Mucosa of descending colon (tissue), 3 donors: ENCODE measurements around the gene LIPA. TPM values are rescaled to one million over a fixed set of nuclear protein-coding genes. Genes with fewer than 3 reads are reported as not detected.
"Not testable (repeated sequence)": the region's sequence is repeated elsewhere in the genome, so short reads cannot be mapped to it uniquely, and the experiment has no call there.

ENCODE experiments used
- ATAC-seq: fragments of 200-7000 bp; cut with Tn5 transposase; one replicate; pipeline ENCODE4 v1.9.1; 2020; ENCODE audit warnings: mild to moderate bottlenecking, moderate library complexity
- DNase-seq, 3 donors: peaks; one replicate each; pipeline ENCODE4 v3.0.0-alpha.2; 2020
- H3K36me3 ChIP-seq: fragments of 200-600 bp; one replicate; pipeline ENCODE4 v1.8.0; 2021; ENCODE audit warnings: low read depth, mild to moderate bottlenecking
- H3K4me1 ChIP-seq: fragments of 200-600 bp; one replicate; pipeline ENCODE4 v1.8.0; 2021; ENCODE audit warnings: low read depth, mild to moderate bottlenecking
- H3K4me3 ChIP-seq: fragments of 200-600 bp; one replicate; pipeline ENCODE4 v1.8.0; 2021; ENCODE audit warnings: mild to moderate bottlenecking
- H3K9me3 ChIP-seq: fragments of 200-600 bp; one replicate; pipeline ENCODE4 v1.8.0; 2021; ENCODE audit warnings: mild to moderate bottlenecking
- intact Hi-C, 2 donors: fragments of 100-400 bp; cut with DNase I in 1 of 2; cut with micrococcal nuclease in 1 of 2; formaldehyde crosslinking; loops; one replicate each; pipeline versions ENCODE4 v1.11.0 to v1.11.1; 2022; cut with DNase I, micrococcal nuclease
- total RNA-seq, 3 donors: library from RNA; stranded (reverse); fragmentation: NEBNext Ultra II Directional in 2 of 3; extraction: Animal tissue kit (Norgen Biotek cat#: 25700) in 2 of 3; gene quantifications; one replicate each; pipeline versions ENCODE4 v1.2.1 to v1.2.4, GENCODE V29; 2021 to 2023
- TF ChIP-seq, protein P1 (sequence below): fragments of 200-600 bp; IDR thresholded peaks from one replicate; pipeline ENCODE4 v1.8.0; 2022; ENCODE audit warnings: antibody characterized with exemption, mild to moderate bottlenecking
- donor health status: DM: no; HTN: no; CAD: no; lungs with moderate emphysema.
- donor health status: DM: no; HTN: no; CAD: no.
- donor health status: DM: no; HTN: yes; CAD: no.

Gene LIPA
- total RNA-seq, 3 donors from 2014 or later = 20.6 to 34.5 (median 29.6) TPM

DNA sequence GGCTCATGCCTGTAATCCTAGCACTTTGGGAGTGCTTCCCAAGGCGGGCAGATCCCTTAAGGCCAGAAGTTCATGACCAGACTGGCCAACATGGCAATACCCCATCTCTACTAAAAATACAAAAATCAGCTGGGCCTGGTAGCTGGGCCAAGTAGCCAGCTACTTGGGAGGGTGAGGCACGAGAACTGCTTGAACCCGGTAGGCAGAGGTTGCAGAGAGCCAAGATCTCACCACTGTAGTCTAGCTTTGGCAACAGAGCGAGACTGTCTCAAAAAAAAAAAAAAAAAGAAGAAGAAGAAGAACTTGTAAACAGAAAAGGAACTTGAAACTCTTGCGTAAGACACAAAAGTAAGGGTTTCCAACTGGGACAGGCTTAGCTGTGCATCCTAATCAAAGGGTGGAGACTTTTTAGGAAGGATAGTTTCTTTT, 44.7 kb upstream of the LIPA start:
- Histone ChIP-seq H3K4me1 (peaks cover 4% of the 10 kb centered on the region), H3K9me3 (no peaks in the 10 kb centered on the region), H3K4me3 (no peak overlapping the region), H3K36me3 (no peaks in the 10 kb centered on the region)
- ATAC-seq = peak; percentile 50
- TF ChIP-seq, protein P1, sequence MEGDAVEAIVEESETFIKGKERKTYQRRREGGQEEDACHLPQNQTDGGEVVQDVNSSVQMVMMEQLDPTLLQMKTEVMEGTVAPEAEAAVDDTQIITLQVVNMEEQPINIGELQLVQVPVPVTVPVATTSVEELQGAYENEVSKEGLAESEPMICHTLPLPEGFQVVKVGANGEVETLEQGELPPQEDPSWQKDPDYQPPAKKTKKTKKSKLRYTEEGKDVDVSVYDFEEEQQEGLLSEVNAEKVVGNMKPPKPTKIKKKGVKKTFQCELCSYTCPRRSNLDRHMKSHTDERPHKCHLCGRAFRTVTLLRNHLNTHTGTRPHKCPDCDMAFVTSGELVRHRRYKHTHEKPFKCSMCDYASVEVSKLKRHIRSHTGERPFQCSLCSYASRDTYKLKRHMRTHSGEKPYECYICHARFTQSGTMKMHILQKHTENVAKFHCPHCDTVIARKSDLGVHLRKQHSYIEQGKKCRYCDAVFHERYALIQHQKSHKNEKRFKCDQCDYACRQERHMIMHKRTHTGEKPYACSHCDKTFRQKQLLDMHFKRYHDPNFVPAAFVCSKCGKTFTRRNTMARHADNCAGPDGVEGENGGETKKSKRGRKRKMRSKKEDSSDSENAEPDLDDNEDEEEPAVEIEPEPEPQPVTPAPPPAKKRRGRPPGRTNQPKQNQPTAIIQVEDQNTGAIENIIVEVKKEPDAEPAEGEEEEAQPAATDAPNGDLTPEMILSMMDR = no peak
- intact Hi-C loops = no loop called here
- no peak for DNase-seq

DNA sequence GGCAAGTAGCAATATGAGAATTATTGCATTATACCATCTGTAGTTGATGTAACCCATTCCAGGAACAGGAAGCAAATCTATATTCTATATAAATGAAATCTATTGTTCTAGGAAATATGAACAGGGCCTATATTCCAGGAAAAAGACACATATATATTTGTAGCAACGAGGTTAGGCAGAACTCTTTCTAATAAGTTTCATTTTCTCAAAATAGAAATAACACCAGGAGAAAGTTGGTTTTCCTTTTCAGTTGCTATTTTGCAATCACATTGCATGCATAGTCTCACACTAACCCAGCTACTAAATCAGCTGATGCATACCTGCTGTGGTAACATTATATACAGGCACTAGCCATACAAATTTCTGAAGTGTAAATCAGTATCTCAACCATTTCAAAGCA, 44.0 kb upstream of the LIPA start:
- intact Hi-C loops = no loop called here
- no peaks in the 10 kb centered on the region for H3K4me1 ChIP-seq
- ATAC-seq = peak; percentile 42
- no peak overlapping the region for H3K4me3 ChIP-seq
- H3K36me3 ChIP-seq = no peaks in the 10 kb centered on the region
- DNase-seq = no peak
- TF ChIP-seq, protein P1 = no peak
- no peaks in the 10 kb centered on the region for H3K9me3 ChIP-seq

DNA sequence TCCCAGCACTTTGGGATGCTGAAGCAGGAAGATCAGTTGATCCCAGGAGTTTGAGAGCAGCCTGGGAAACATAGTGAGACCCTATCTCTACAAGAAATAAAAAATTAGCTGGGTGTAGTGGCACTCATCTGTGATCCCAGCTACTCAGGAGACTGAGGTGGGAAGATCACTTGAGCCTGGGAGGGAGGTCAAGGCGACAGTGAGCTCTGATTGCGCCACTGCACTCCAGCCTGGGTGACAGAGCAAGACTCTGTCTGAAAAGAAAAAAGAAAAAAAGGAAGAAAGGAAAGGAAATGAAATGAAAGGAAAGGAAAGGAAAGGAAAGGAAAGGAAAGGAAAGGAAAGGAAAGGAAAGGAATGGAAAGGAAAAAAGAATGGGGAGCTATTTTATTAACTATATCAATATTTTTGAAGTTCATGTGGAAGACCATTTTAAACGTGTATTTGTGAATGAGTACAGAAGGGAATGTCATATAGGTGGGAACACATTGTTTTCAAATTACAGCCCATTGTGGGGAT, 43.2 kb upstream of the LIPA start:
- no peak for DNase-seq
- TF ChIP-seq, protein P1 = no peak
- intact Hi-C loops = no loop called here
- Histone ChIP-seq H3K36me3 (no peaks in the 10 kb centered on the region), H3K4me1 (no peaks in the 10 kb centered on the region), H3K4me3 (no peak overlapping the region), H3K9me3 (no peaks in the 10 kb centered on the region)
- no peak for ATAC-seq

DNA sequence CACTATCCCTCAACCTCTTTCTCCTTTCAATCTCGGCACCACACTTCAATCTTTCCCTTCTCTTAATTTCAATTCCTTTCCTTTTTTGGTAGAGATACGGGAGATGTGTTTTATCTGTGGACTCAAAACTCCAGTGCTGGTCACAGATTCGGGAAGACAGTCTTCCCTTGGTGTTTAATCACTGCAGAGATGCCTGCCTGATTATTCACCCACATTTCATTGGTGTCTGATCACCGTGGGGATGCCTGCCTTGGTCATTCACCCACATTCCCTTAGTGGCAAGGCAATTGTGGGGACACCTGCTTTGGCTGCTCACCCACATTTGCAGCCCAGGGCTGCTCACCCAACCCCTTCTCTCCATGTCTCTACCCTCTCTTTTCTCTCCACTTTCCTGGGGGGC, 33.7 kb upstream of the LIPA start:
- H3K4me1 ChIP-seq, H3K4me3 ChIP-seq, DNase-seq, H3K36me3 ChIP-seq, H3K9me3 ChIP-seq, ATAC-seq, intact Hi-C loops: not testable (repeated sequence)

DNA sequence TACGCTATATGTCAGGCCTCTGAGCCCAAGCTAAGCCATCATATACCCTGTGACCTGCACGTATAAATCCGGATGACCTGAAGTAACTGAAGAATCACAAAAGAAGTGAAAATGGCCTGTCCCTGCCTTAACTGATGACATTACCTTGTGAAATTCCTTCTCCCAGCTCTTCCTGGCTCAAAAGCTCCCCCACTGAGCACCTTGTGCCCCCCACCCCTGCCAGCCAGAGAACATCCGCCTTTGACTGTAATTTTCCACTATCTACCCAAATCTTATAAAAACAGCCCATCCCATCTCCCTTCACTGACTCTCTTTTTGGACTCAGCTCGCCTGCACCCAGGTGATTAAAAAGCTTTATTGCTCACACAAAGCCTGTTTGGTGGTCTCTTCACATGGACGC, 33.1 kb upstream of the LIPA start:
- H3K4me1 ChIP-seq, H3K36me3 ChIP-seq, H3K9me3 ChIP-seq, DNase-seq, H3K4me3 ChIP-seq, intact Hi-C loops, ATAC-seq: not testable (repeated sequence)

DNA sequence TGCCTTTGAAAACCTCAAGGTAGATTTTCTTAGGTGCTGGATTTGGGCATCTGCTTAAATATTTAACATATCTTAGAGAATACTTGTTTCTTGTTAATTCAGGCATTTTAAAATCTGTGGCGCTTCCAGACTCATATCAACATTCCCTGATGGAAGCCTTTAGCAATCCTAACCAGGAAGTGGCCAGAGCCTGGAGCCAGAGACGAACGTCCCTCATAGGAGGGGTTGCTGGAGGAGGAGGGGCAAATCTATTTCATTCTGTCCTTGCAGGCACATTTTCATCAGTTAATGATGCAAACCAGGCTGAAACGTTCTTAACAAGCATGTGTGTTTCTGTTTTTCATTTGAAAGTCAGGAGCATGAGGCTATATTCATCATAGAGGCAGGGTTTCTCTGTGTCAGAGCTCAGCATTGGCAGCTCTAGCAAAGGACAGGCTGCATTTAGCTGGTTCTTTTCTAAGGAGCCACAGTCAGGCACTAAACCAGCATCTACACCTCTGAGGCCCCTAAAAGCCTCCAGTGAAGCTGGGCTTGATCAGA, 32.4 kb upstream of the LIPA start:
- no peaks in the 10 kb centered on the region for H3K9me3 ChIP-seq
- ATAC-seq (peak; percentile 70), DNase-seq (peak in 1 of 3 donors; percentile 39)
- intact Hi-C loops = no loop called here
- no peak overlapping the region for H3K4me3 ChIP-seq
- no peaks in the 10 kb centered on the region for H3K36me3 ChIP-seq
- no peaks in the 10 kb centered on the region for H3K4me1 ChIP-seq
- TF ChIP-seq, protein P1 = no peak
